Measurements from ENCODE around the gene ORM1.
"Not testable (repeated sequence)": the region's sequence is repeated elsewhere in the genome, so short reads cannot be mapped to it uniquely, and the experiment has no call there.

The ORM1 gene

GRCh38 chr9:114333718-114334117 is 10.8 kb downstream of the ORM1 start:
- H3K9me3 ChIP-seq (ENCODE audit: severe bottlenecking); DNase-seq; H3K27ac ChIP-seq; H3K27me3 ChIP-seq (ENCODE audit: insufficient read depth, low read depth, severe bottlenecking); H3K4me3 ChIP-seq (ENCODE audit: low read depth, low read length): not testable (repeated sequence)
- peaks cover 35% of the 10 kb centered on the region for H3K36me3 ChIP-seq

- Histone ChIP-seq H3K27ac (no peak overlapping the region), H3K4me3 (ENCODE audit: low read depth, low read length) (no peak overlapping the region), H3K27me3 (ENCODE audit: insufficient read depth, low read depth, severe bottlenecking) (no peaks in the 10 kb centered on the region), H3K9me3 (ENCODE audit: severe bottlenecking) (no peaks in the 10 kb centered on the region), H3K36me3 (peaks cover 43% of the 10 kb centered on the region)
- no peak for TF ChIP-seq CTCF (IDR thresholded peaks at IDR 0.05; ENCODE audit: low read depth, low read length)
- DNase-seq: no peak
Observed at GRCh38 chr9:114334490-114334889, 11.6 kb downstream of the ORM1 start.

DNA sequence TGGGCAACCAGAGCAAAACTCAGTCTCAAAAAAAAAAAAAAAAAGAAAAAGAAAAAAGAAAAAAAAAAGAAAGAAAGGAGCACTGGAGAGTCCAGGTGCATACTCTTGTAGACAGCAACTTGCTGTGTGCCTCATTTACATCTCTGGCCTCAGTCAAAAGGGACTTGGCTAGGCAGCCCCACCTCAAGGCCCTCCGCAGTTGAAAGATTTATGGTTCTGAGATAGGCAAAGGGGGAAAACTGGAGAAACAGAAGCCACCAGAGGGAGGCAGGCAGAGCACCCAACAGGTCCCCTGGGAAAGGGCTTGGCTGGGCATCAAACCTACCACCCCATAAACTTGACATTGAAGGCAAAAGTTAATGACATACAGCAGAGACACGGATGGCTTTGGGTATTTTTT is 12.8 kb downstream of the ORM1 start:
- no peak for TF ChIP-seq CTCF (IDR thresholded peaks at IDR 0.05; ENCODE audit: low read depth, low read length)
- DNase-seq: no peak
- Histone ChIP-seq H3K4me3 (ENCODE audit: low read depth, low read length) (no peak overlapping the region), H3K27me3 (ENCODE audit: insufficient read depth, low read depth, severe bottlenecking) (no peaks in the 10 kb centered on the region), H3K9me3 (ENCODE audit: severe bottlenecking) (no peaks in the 10 kb centered on the region), H3K27ac (no peak overlapping the region), H3K36me3 (peaks cover 55% of the 10 kb centered on the region)

- peaks cover 59% of the 10 kb centered on the region for H3K36me3 ChIP-seq
- H3K27me3 ChIP-seq (ENCODE audit: insufficient read depth, low read depth, severe bottlenecking): no peaks in the 10 kb centered on the region
- H3K4me3 ChIP-seq (ENCODE audit: low read depth, low read length): no peak overlapping the region
- DNase-seq: no peak
- H3K9me3 ChIP-seq (ENCODE audit: severe bottlenecking): no peaks in the 10 kb centered on the region
- TF ChIP-seq CTCF (IDR thresholded peaks at IDR 0.05; ENCODE audit: low read depth, low read length): no peak
- no peak overlapping the region for H3K27ac ChIP-seq
Observed at GRCh38 chr9:114336157-114336556, 13.3 kb downstream of the ORM1 start.

DNA sequence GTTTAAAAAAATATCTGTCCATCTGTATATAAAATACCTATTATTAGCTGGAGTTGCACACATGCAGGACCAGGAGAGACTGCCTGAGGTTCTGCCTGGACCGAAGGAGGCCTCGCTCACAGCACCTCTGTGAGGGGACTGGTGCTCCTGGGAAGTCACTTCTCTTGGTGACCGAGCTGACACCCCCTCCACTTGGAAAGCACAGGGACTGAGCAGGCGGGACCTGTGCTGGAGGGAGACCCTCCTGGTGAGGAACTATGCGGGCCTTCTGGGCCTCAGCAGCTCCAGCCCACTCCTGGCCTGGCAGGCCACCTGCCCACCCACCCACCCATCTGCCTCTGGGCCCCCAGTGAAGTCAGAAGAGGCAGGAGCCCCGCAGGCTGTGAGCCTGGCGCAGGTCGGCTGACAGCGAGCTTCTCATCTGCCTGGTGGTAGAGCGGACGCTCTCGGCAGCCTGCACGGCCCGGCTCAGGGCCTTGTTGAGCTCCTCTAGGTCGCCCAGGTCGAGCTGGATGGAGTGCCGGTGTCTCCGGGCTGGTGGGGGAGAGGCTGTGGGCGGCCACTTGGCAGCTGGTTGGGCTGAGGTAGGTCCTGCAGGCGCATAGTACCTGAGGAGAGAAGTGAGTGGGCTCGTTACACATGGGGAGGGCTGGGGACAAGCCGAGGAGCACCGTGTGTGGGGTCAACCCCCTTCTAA is 13.9 kb downstream of the ORM1 start:
- Histone ChIP-seq H3K27ac (no peak overlapping the region), H3K4me3 (ENCODE audit: low read depth, low read length) (no peak overlapping the region), H3K27me3 (ENCODE audit: insufficient read depth, low read depth, severe bottlenecking) (no peaks in the 10 kb centered on the region), H3K9me3 (ENCODE audit: severe bottlenecking) (no peaks in the 10 kb centered on the region), H3K36me3 (peaks cover 66% of the 10 kb centered on the region)
- DNase-seq: no peak
- no peak for TF ChIP-seq CTCF (IDR thresholded peaks at IDR 0.05; ENCODE audit: low read depth, low read length)

- H3K9me3 ChIP-seq (ENCODE audit: severe bottlenecking): no peaks in the 10 kb centered on the region
- no peak overlapping the region for H3K27ac ChIP-seq
Observed at GRCh38 chr9:114338187-114338586, 15.3 kb downstream of the ORM1 start.

More at GRCh38 chr9:114338187-114338586, 15.3 kb downstream of the ORM1 start:
- Histone ChIP-seq H3K4me3 (ENCODE audit: low read depth, low read length) (no peak overlapping the region), H3K36me3 (peaks cover 78% of the 10 kb centered on the region), H3K27me3 (ENCODE audit: insufficient read depth, low read depth, severe bottlenecking) (no peaks in the 10 kb centered on the region)
- DNase-seq: no peak
- TF ChIP-seq CTCF (IDR thresholded peaks at IDR 0.05; ENCODE audit: low read depth, low read length): no peak
